Colonic mucosa (tissue), 4 donors: ENCODE data around the gene RAD51B. TPM values are rescaled to one million over a fixed set of nuclear protein-coding genes. Genes with fewer than 3 reads are reported as not detected.

Source experiments
- DNase-seq: peaks from one replicate; pipeline ENCODE4 v3.0.0-alpha.2; 2020
- H3K27ac ChIP-seq: fragments of 200-600 bp; one replicate; pipeline ENCODE4 v1.8.0; 2021
- H3K27me3 ChIP-seq: fragments of 200-600 bp; one replicate; pipeline ENCODE4 v1.8.0; 2021
- H3K36me3 ChIP-seq: fragments of 200-600 bp; one replicate; pipeline ENCODE4 v1.8.0; 2021
- H3K4me1 ChIP-seq: fragments of 200-600 bp; one replicate; pipeline ENCODE4 v1.8.0; 2021; ENCODE audit warnings: mild to moderate bottlenecking
- H3K4me3 ChIP-seq: fragments of 200-600 bp; one replicate; pipeline ENCODE4 v1.8.0; 2021
- H3K9ac ChIP-seq, 2 donors: one replicate each; pipeline ENCODE4 v1.7.0; 2013; ENCODE audit warnings: control low read depth in 2 of 2, low read depth in 2 of 2, low read length in 2 of 2
- H3K9me3 ChIP-seq: fragments of 200-600 bp; one replicate; pipeline ENCODE4 v1.8.0; 2021
- CTCF ChIP-seq: fragments of 200-600 bp; IDR thresholded peaks from one replicate; pipeline ENCODE4 v1.8.0; 2022; ENCODE audit warnings: antibody characterized with exemption, mild to moderate bottlenecking
- intact Hi-C: fragments of 100-400 bp; cut with DNase I; formaldehyde crosslinking; loops from one replicate; pipeline ENCODE4 v1.14.1; 2022
- total RNA-seq, 2 donors: library from RNA; stranded (reverse); fragmentation: NEBNext Ultra II Directional in 1 of 2; extraction: Animal tissue kit (Norgen Biotek cat#: 25700) in 1 of 2; gene quantifications; one replicate each; pipeline ENCODE4 v1.2.1, GENCODE V29; 2021
- donor health status: healthy.
- donor health status: DM: no; HTN: no; CAD: no.
- donor health status: DM: no; HTN: no; CAD: no.

RAD51B gene
- total RNA-seq, 2 donors from 2014 or later = 12.7 to 22.0 TPM

- Histone ChIP-seq H3K4me3 (no peak overlapping the region), H3K4me1 (no peaks in the 10 kb centered on the region), H3K27ac (no peak overlapping the region), H3K27me3 (no peaks in the 10 kb centered on the region), H3K9ac (no peak overlapping the region), H3K9me3 (no peaks in the 10 kb centered on the region), H3K36me3 (no peaks in the 10 kb centered on the region)
- TF ChIP-seq CTCF = no peak
- intact Hi-C loops = loop anchor here (10.0 kb wide), 1 partner anchor 600 kb away; no protein-coding TSS in a partner anchor
- no peak for DNase-seq
These were observed 685.3 kb downstream of the RAD51B start for GRCh38 chr14:68504861-68505260.

- H3K9ac ChIP-seq = no peak overlapping the region
- DNase-seq = no peak
- H3K27me3 ChIP-seq = no peaks in the 10 kb centered on the region
- H3K36me3 ChIP-seq = no peaks in the 10 kb centered on the region
- H3K4me1 ChIP-seq = no peaks in the 10 kb centered on the region
- H3K4me3 ChIP-seq = no peak overlapping the region
- TF ChIP-seq CTCF = no peak
- intact Hi-C loops = loop anchor here (10.0 kb wide), 1 partner anchor 601 kb away; no protein-coding TSS in a partner anchor
- H3K27ac ChIP-seq = peak overlapping the region; percentile 42
- no peaks in the 10 kb centered on the region for H3K9me3 ChIP-seq
These were observed 686.6 kb downstream of the RAD51B start for GRCh38 chr14:68506021-68506644.

DNA sequence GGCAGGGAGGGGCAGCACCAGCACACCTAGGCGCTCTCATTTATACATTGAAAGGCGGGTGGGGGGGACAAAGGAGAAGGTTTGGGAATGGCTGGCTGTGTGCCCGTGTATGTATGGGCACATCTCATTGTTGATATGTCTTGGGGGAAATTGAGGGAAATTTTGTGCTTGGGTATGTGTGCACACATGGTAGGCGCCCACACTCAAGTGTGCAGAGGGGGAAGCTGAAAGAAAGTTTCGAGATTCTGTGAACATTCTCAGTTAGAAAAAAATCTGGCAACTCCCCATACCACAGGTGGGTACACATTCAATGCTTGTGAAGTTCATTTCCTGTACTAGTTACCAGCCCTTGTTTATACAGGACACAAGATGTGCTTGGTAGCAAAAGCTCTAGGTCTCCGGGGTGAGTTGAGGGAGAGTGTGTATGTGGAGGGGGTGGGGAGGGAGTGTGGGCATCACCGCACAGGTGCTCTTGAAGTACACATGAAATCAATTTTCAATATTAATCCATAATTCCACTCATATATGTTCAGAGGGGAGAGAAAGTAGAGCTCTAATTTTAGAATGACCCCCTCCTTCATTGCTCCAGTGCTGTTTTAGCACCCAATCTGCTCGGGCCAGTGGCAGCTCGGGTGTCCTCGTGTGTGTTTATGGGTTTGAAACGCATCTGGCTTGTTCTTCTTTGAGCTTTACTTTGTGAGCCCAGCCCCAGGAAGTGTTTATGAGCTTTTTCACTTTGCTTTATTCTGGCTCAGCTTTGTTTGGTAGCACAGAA is 687.3 kb downstream of the RAD51B start:
- Histone ChIP-seq H3K4me3 (no peak overlapping the region), H3K9ac (no peak overlapping the region), H3K4me1 (no peaks in the 10 kb centered on the region)

GRCh38 chr14:68507544-68508081 is 688.0 kb downstream of the RAD51B start:
- Histone ChIP-seq H3K27me3 (no peaks in the 10 kb centered on the region), H3K9me3 (no peaks in the 10 kb centered on the region), H3K27ac (peak overlapping the region; percentile 42), H3K9ac (no peak overlapping the region), H3K36me3 (no peaks in the 10 kb centered on the region), H3K4me3 (no peak overlapping the region), H3K4me1 (no peaks in the 10 kb centered on the region)
- intact Hi-C loops = loop anchor here (10.0 kb wide), 1 partner anchor 603 kb away; no protein-coding TSS in a partner anchor
- DNase-seq = no peak
- no peak for TF ChIP-seq CTCF

More for the DNA sequence above, 687.3 kb downstream of the RAD51B start:
- Histone ChIP-seq H3K27me3 (no peaks in the 10 kb centered on the region), H3K27ac (peak overlapping the region; percentile 42), H3K36me3 (no peaks in the 10 kb centered on the region), H3K9me3 (no peaks in the 10 kb centered on the region)
- TF ChIP-seq CTCF = no peak
- intact Hi-C loops = loop anchor here (10.0 kb wide), 1 partner anchor 602 kb away; no protein-coding TSS in a partner anchor
- no peak for DNase-seq

GRCh38 chr14:68508581-68508980 is 689.0 kb downstream of the RAD51B start:
- Histone ChIP-seq H3K36me3 (no peaks in the 10 kb centered on the region), H3K27me3 (no peaks in the 10 kb centered on the region), H3K4me3 (no peak overlapping the region), H3K9me3 (no peaks in the 10 kb centered on the region), H3K4me1 (no peaks in the 10 kb centered on the region), H3K9ac (no peak overlapping the region), H3K27ac (no peak overlapping the region)
- no peak for TF ChIP-seq CTCF
- DNase-seq = no peak
- intact Hi-C loops = loop anchor here (10.0 kb wide), 1 partner anchor 604 kb away; no protein-coding TSS in a partner anchor
